ENCODE data around the gene SGSH.
"Not testable (repeated sequence)": the region's sequence is repeated elsewhere in the genome, so short reads cannot be mapped to it uniquely, and the experiment has no call there.

The SGSH gene

GRCh38 chr17:80205811-80206210 lies 14.3 kb downstream of the SGSH start:
- no peak for DNase-seq

GRCh38 chr17:80204626-80205468 lies 15.3 kb downstream of the SGSH start:
- DNase-seq, result no peak

GRCh38 chr17:80203471-80203963 lies 16.6 kb downstream of the SGSH start:
- DNase-seq, result no peak

GRCh38 chr17:80202197-80202596 lies 17.9 kb downstream of the SGSH start:
- DNase-seq, result no peak

- DNase-seq, result no peak
Observed at GRCh38 chr17:80201446-80201845, 18.7 kb downstream of the SGSH start.

GRCh38 chr17:80199295-80199694 lies 20.8 kb downstream of the SGSH start:
- not testable (repeated sequence) for DNase-seq

- DNase-seq, result no peak
Observed at GRCh38 chr17:80198144-80198661, 21.9 kb downstream of the SGSH start.

- no peak for DNase-seq
Observed at GRCh38 chr17:80196652-80197051, 23.5 kb downstream of the SGSH start.

GRCh38 chr17:80195671-80196529 lies 24.2 kb downstream of the SGSH start:
- DNase-seq, result no peak

GRCh38 chr17:80195141-80195540 lies 25.0 kb downstream of the SGSH start:
- no peak for DNase-seq

- no peak for DNase-seq
Observed at GRCh38 chr17:80191865-80192661, 28.1 kb downstream of the SGSH start.

- DNase-seq, result no peak
Observed at GRCh38 chr17:80191192-80191591, 28.9 kb downstream of the SGSH start.

GRCh38 chr17:80190716-80191115 lies 29.4 kb downstream of the SGSH start:
- no peak for DNase-seq

GRCh38 chr17:80189611-80190010 lies 30.5 kb downstream of the SGSH start:
- no peak for DNase-seq

- no peak for DNase-seq
Observed at GRCh38 chr17:80187515-80187941, 32.6 kb downstream of the SGSH start.

- no peak for DNase-seq
Observed at GRCh38 chr17:80187090-80187489, 33.0 kb downstream of the SGSH start.

- no peak for DNase-seq
Observed at GRCh38 chr17:80185968-80186367, 34.2 kb downstream of the SGSH start.

GRCh38 chr17:80184423-80184714 lies 35.8 kb downstream of the SGSH start:
- DNase-seq, result no peak

- DNase-seq, result no peak
Observed at GRCh38 chr17:80183581-80184422, 36.3 kb downstream of the SGSH start.

GRCh38 chr17:80182845-80183223 lies 37.3 kb downstream of the SGSH start:
- no peak for DNase-seq

- no peak for DNase-seq
Observed at GRCh38 chr17:80182118-80182844, 37.9 kb downstream of the SGSH start.
